Mammary epithelial cell (primary cell): ENCODE measurements around the gene TFF2.

Experiments used
- EZH2 ChIP-seq: IDR thresholded peaks from 2 replicates; pipeline ENCODE4 v1.6.1; 2012; ENCODE audit warnings: low read length, inconsistent platforms, borderline replicate concordance
- TF ChIP-seq, protein P1 (sequence below), 2 donors: IDR thresholded peaks in 1 of 2; conservative IDR thresholded peaks in 1 of 2; 2 replicates each; pipeline ENCODE4 v1.5.1; 2011 to 2012; ENCODE audit warnings: inconsistent platforms in 2 of 2, low read length in 2 of 2, mild to moderate bottlenecking in 2 of 2, control low read depth in 1 of 2, low read depth in 1 of 2; ENCODE audit not compliant: insufficient read depth in 1 of 2; ENCODE audit errors: extremely low read depth in 1 of 2

DNA sequence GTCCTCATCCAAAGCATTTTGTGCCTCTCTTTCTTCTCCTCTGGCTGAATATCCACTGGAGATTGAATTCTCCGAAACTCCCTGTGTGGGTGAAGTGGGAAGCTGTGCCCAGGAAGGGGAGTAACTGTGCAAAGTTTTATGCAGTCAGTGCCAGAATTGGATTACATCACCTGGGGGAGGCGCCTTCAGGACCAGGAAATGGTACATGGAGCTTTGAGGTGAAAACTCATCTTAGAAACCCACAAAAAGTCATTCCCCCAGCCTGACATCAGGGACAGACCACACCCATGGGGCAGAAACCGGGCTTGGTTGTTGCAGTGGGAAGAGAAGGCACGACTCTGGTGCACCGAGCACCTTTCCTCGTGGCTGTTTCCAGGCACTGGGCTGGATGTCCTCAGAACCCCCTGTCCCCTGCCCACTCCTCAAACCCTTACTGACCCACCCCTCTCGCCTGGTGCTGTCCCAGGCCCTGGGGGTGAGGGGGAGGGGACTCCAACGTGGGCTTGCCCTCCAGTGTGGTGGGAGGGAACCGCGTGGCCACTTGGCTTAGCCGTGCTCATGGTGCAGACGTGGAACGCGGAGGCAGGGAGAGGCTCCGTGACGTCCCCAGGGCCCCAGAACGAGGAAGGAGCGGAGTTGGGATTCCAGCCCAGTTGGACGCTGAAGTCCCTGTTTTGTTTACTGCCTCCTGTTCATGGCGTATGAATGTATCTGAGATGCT, 51.3 kb downstream of the TFF2 start:
- TF ChIP-seq, protein P1, sequence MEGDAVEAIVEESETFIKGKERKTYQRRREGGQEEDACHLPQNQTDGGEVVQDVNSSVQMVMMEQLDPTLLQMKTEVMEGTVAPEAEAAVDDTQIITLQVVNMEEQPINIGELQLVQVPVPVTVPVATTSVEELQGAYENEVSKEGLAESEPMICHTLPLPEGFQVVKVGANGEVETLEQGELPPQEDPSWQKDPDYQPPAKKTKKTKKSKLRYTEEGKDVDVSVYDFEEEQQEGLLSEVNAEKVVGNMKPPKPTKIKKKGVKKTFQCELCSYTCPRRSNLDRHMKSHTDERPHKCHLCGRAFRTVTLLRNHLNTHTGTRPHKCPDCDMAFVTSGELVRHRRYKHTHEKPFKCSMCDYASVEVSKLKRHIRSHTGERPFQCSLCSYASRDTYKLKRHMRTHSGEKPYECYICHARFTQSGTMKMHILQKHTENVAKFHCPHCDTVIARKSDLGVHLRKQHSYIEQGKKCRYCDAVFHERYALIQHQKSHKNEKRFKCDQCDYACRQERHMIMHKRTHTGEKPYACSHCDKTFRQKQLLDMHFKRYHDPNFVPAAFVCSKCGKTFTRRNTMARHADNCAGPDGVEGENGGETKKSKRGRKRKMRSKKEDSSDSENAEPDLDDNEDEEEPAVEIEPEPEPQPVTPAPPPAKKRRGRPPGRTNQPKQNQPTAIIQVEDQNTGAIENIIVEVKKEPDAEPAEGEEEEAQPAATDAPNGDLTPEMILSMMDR (conservative IDR thresholded peaks at IDR 0.05 in 1 of 2, IDR thresholded peaks at IDR 0.05 in 1 of 2; ENCODE audit: extremely low read depth in 1 of 2, insufficient read depth in 1 of 2, low read depth in 1 of 2, low read length in 2 of 2): no peak
- no peak for TF ChIP-seq EZH2
